K562 (cell line): ENCODE measurements around the gene EYA2. TPM values are rescaled to one million over a fixed set of nuclear protein-coding genes. Genes with fewer than 3 reads are reported as not detected.

Experiments
- ATAC-seq: fragments of 200-7000 bp; cut with Tn5 transposase; 3 replicates; pipeline ENCODE4 v1.9.1; 2020; ENCODE audit warnings: moderate library complexity
- BruUV-seq: library from RNA; stranded (reverse); fragments of 400-500 nt; replicated peaks from 2 replicates; lab custom pipeline; 2021; lab: Mats Ljungman, UMichigan
- CTCF ChIA-PET: fragments of 300-600 bp; formaldehyde crosslinking; extraction: SDS; loops from one replicate; lab custom pipeline; 2021; ENCODE audit warnings: low intra/inter-chr PET ratio; lab: Yijun Ruan, JAX
- POLR2A ChIA-PET: fragments of 300-600, 350-650 bp; sonication (Branson Sonifier 250); formaldehyde crosslinking; extraction: SDS; loops from one replicate; lab custom pipeline; 2021; ENCODE audit warnings: antibody characterized with exemption, inconsistent platforms; lab: Yijun Ruan, JAX
- DNase-seq, 4 experiments: peaks; one replicate each; pipeline versions ENCODE4 v3.0.0 to v3.0.0-alpha.2; 2011 to 2018; ENCODE audit warnings: low spot score in 3 of 4, mixed read lengths in 3 of 4; ENCODE audit errors: extremely low read depth in 1 of 4
- FAIRE-seq: peaks from 2 replicates; lab custom pipeline; 2011; peaks lifted over from hg19 to GRCh38; lab: Jason Lieb, UNC
- H2AFZ ChIP-seq: 2 replicates; pipeline ENCODE4 v1.6.0; 2011; ENCODE audit warnings: low read depth, low read length, control low read depth, inconsistent platforms
- H3K27ac ChIP-seq: fragments of 200-600 bp; 3 replicates; pipeline ENCODE4 v1.8.0; 2011; ENCODE audit warnings: low read depth, mild to moderate bottlenecking, control low read depth, inconsistent platforms, low read length, moderate library complexity, mixed read lengths; ENCODE audit errors: extremely low read depth
- H3K27me3 ChIP-seq, 2 experiments: fragments of 300-600 bp in 1 of 2; 2 replicates in 1 of 2; 3 replicates in 1 of 2; pipeline versions ENCODE4 v1.6.0 to v1.8.0; 2011; ENCODE audit warnings: inconsistent platforms in 2 of 2, low read length in 2 of 2, mild to moderate bottlenecking in 1 of 2, mixed read lengths in 1 of 2, moderate library complexity in 1 of 2; ENCODE audit not compliant: control insufficient read depth in 2 of 2, insufficient read depth in 2 of 2
- H3K36me3 ChIP-seq: fragments of 300-600 bp; 3 replicates; pipeline ENCODE4 v1.8.0; 2011; ENCODE audit warnings: mild to moderate bottlenecking, low read length, inconsistent platforms; ENCODE audit not compliant: control insufficient read depth, insufficient read depth
- H3K4me1 ChIP-seq, 2 experiments: fragments of 200-600 bp in 1 of 2; replicated peaks in 1 of 2; 2 replicates in 1 of 2; 3 replicates in 1 of 2; pipeline versions ENCODE4 v1.5.1 to v1.8.0; 2011; ENCODE audit warnings: inconsistent platforms in 2 of 2, low read length in 2 of 2, mild to moderate bottlenecking in 1 of 2, mixed read lengths in 1 of 2, moderate library complexity in 1 of 2; ENCODE audit not compliant: control insufficient read depth in 2 of 2, insufficient read depth in 2 of 2
- H3K4me2 ChIP-seq: 2 replicates; pipeline ENCODE4 v1.6.1; 2011; ENCODE audit warnings: low read length, control low read depth, inconsistent platforms, mixed read lengths; ENCODE audit not compliant: insufficient read depth
- H3K4me3 ChIP-seq: fragments of 200-600 bp; sonication (generic), shearing (Covaris generic); 2 replicates; pipeline ENCODE4 v1.5.1; 2016; ENCODE audit warnings: control low read depth, inconsistent platforms
- H3K79me2 ChIP-seq: fragments of 200-600 bp; 3 replicates; pipeline ENCODE4 v1.8.0; 2011; ENCODE audit warnings: low read length, inconsistent platforms; ENCODE audit not compliant: control insufficient read depth, insufficient read depth
- H3K9ac ChIP-seq, 2 experiments: 2 replicates each; pipeline versions ENCODE4 v1.6.0 to v1.6.1; 2011; ENCODE audit warnings: low read depth in 2 of 2, low read length in 2 of 2, control low read depth in 1 of 2, inconsistent platforms in 1 of 2, mild to moderate bottlenecking in 1 of 2, mixed read lengths in 1 of 2; ENCODE audit not compliant: insufficient read depth in 1 of 2
- H3K9me1 ChIP-seq: one replicate; pipeline ENCODE4 v1.6.0; 2011; ENCODE audit warnings: inconsistent platforms, mild to moderate bottlenecking, low read length, moderate library complexity; ENCODE audit not compliant: control insufficient read depth, insufficient read depth
- H3K9me3 ChIP-seq: replicated peaks from 2 replicates; pipeline ENCODE4 v1.5.1; 2011; ENCODE audit warnings: low read depth, low read length, inconsistent platforms; ENCODE audit not compliant: control insufficient read depth, insufficient read depth
- H4K20me1 ChIP-seq: replicated peaks from 2 replicates; pipeline ENCODE4 v1.6.1; 2011; ENCODE audit warnings: low read length, inconsistent platforms, mixed read lengths; ENCODE audit not compliant: control insufficient read depth, insufficient read depth
- BACH1 ChIP-seq: fragments of 200-800 bp; sonication (Bioruptor generic); IDR thresholded peaks from 2 replicates; pipeline ENCODE4 v1.6.1; 2016; ENCODE audit warnings: missing genetic modification characterization, missing compliant biosample characterization
- BCOR ChIP-seq: fragments of 450-650 bp; IDR thresholded peaks from 2 replicates; pipeline ENCODE4 v1.6.1; 2016
- CEBPB ChIP-seq: fragments of 450-650 bp; IDR thresholded peaks from 2 replicates; pipeline ENCODE4 v1.6.1; 2016; ENCODE audit warnings: missing genetic modification characterization, missing compliant biosample characterization
- CREM ChIP-seq: IDR thresholded peaks from 2 replicates; pipeline ENCODE4 v1.6.1; 2014; ENCODE audit warnings: antibody characterized with exemption, low read depth
- FOXP1 ChIP-seq: sonication (generic); formaldehyde crosslinking; IDR thresholded peaks from 2 replicates; pipeline ENCODE4 v1.8.0; 2022; ENCODE audit warnings: mild to moderate bottlenecking, missing genetic modification reagents
- MAFK ChIP-seq: IDR thresholded peaks from 2 replicates; pipeline ENCODE4 v1.6.1; 2011; ENCODE audit warnings: low read length, improper control_type of control experiment
- NR2F6 ChIP-seq: fragments of 450-650 bp; formaldehyde crosslinking; IDR thresholded peaks from 2 replicates; pipeline ENCODE4 v1.4.0; 2020; ENCODE audit warnings: mild to moderate bottlenecking
- SMC3 ChIP-seq: conservative IDR thresholded peaks from 2 replicates; pipeline ENCODE4 v1.6.1; 2011; ENCODE audit warnings: low read depth, low read length, improper control_type of control experiment; ENCODE audit not compliant: insufficient read depth
- SREBF1 ChIP-seq: fragments of 150-350 bp; IDR thresholded peaks from 2 replicates; pipeline ENCODE4 v1.6.1; 2014; ENCODE audit warnings: antibody characterized with exemption, low read depth, low read length, borderline replicate concordance
- TRIM28 ChIP-seq: fragments of 450-650 bp; IDR thresholded peaks from 2 replicates; pipeline ENCODE4 v1.6.1; 2017
- ZNF668 ChIP-seq: fragments of 250-450 bp; sonication (Bioruptor Pico); IDR thresholded peaks from 2 replicates; pipeline ENCODE4 v1.8.0; 2022; ENCODE audit warnings: mild to moderate bottlenecking, inconsistent platforms
- ZNF695 ChIP-seq: fragments of 450-650 bp; formaldehyde crosslinking; IDR thresholded peaks from 2 replicates; pipeline ENCODE4 v1.4.0; 2020; ENCODE audit warnings: mild to moderate bottlenecking, moderate library complexity
- WGBS: fragments of 100-300 bp; shearing (Covaris generic); methylation state at CpG from one replicate; pipeline ENCODE4 v1.1.6; 2016; ENCODE audit warnings: low coverage, mixed read lengths; ENCODE audit not compliant: insufficient coverage; ENCODE audit errors: missing lambda C conversion rate; 5-methylcytosine and 5-hydroxymethylcytosine counted together
- in situ Hi-C: fragments of 300-500 bp; cut with MboI; formaldehyde crosslinking; loops from 4 replicates; pipeline ENCODE4 v1.15.0; 2018; ENCODE audit warnings: inconsistent platforms, mixed read lengths
- intact Hi-C: fragments of 100-400 bp; cut with micrococcal nuclease; formaldehyde crosslinking; loops from 2 replicates; pipeline ENCODE4 v1.14.2; 2022
- polyA plus RNA-seq, 8 experiments: library from polyadenylated mRNA; depleted of rRNA in 4 of 8; stranded (reverse) in 5 of 8; unstranded in 3 of 8; fragments of >200 nt; fragmentation: Nextera tagmentation in 2 of 8; fragmentation: Illumina TruSeq in 1 of 8; extraction: Ambion mirVana in 2 of 8; extraction: Trizol in 1 of 8; gene quantifications; 2 replicates each; pipeline versions ENCODE4 v1.2.1 to v1.2.3, GENCODE V29; 2011 to 2014; ENCODE audit warnings: inconsistent platforms in 1 of 8, missing spikeins in 1 of 8
- total RNA-seq, 7 experiments: library from RNA; depleted of rRNA in 6 of 7; stranded (reverse); fragments of >200 nt in 6 of 7; fragmentation: Illumina TruSeq in 2 of 7; extraction: Trizol in 2 of 7; gene quantifications; 2 replicates each; pipeline versions ENCODE4 v1.2.1 to v1.2.3, GENCODE V29; 2011 to 2021; ENCODE audit warnings: low replicate concordance in 1 of 7
- TF ChIP-seq, protein P1 (sequence below): fragments of 250-450 bp; sonication (Bioruptor Pico); IDR thresholded peaks from 2 replicates; pipeline ENCODE4 v1.4.0; 2020; ENCODE audit warnings: borderline replicate concordance
- TF ChIP-seq, protein P2 (sequence below), 2 experiments: IDR thresholded peaks; 2 replicates each; pipeline ENCODE4 v1.6.1; 2011; ENCODE audit warnings: borderline replicate concordance in 1 of 2, control low read depth in 1 of 2, low read depth in 1 of 2, low read length in 1 of 2, mild to moderate bottlenecking in 1 of 2, mixed read lengths in 1 of 2, moderate library complexity in 1 of 2; ENCODE audit not compliant: insufficient read depth in 1 of 2, insufficient read length in 1 of 2, poor library complexity in 1 of 2, severe bottlenecking in 1 of 2; ENCODE audit errors: extremely low read depth in 1 of 2
- TF ChIP-seq, protein P3 (sequence below), 2 experiments: fragments of 450-650 bp in 1 of 2; sonication (generic) in 1 of 2; formaldehyde crosslinking in 1 of 2; IDR thresholded peaks in 1 of 2; conservative IDR thresholded peaks in 1 of 2; 2 replicates each; pipeline versions ENCODE4 v1.6.1 to v1.8.1; 2016 to 2023; ENCODE audit warnings: mild to moderate bottlenecking in 2 of 2, moderate library complexity in 2 of 2, inconsistent platforms in 1 of 2, missing genetic modification reagents in 1 of 2
- TF ChIP-seq, protein P4 (sequence below): fragments of 250-450 bp; sonication (Bioruptor Pico); IDR thresholded peaks from 2 replicates; pipeline ENCODE4 v1.8.0; 2021; ENCODE audit warnings: moderate library complexity, mild to moderate bottlenecking, inconsistent platforms

EYA2 gene
- total and polyA plus RNA-seq, 9 of the 15 experiments (the other 6 are each of a cell fraction or from before 2014, with no cell fraction given) = 0.03 TPM; not detected in 8

DNA sequence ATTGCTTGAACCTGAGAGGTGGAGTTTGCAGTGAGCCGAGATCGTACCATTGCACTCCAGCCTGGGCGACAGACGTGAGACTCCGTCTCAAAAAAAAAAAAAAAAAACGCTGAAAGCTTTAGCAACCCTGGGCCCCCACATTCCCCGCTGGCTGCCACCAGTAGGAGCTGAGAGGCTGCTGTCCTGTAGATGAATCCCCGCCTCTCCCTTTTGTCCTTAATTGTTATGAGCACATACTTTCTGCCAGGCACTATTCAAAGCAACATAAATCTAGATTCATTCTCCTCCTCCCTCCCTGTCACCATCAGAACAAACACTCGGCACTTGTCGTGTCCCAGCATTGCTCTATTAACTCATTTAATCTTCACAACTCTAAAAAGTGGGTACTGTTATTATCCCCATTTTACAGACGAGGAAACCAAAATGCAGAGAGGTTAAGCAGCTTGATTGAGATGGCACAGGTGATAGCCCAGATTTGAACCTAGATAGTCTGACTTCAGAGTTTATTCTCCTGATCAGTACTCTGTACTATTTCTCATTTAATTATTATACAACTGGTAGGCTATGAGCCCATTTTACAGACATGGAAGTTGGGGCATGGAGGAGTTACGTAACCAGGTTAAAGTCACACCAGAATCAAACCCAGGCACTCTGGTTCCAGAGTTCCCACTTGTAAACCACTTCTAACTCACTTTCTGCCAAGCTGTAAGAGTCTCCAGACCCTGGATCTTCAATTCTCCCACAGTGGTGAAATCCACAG, 97.4 kb downstream of the EYA2 start (continued):
- TF ChIP-seq CEBPB (tag) (peak; percentile 71), ZNF695 (CRISPR knock-in tag) (no peak), TRIM28 (no peak), SMC3 (no peak), BCOR (peak; percentile 75)

DNA sequence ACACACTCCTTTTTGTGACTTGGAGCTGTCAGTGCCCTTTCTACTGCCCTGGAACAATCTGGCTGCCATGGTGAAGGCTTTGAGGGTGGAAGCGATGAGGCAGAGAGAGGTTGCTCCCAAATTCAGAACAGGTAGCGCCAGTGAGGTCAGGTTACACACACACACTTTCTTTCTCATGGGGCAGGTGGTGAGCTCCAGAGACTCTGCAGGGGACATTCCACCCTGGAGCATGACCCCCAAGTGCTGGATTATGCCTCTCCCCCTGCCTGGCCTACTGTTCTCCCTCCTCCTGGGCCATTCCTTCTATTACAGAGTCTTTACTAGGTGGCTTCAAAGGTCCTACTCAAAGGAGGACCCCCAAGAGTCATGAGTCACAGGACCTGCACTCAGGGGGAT, 98.0 kb downstream of the EYA2 start:
- CTCF ChIA-PET = no interaction called here
- in situ Hi-C loops (no loop called here), intact Hi-C loops (no loop called here)
- no peaks in the 10 kb centered on the region for H4K20me1 ChIP-seq
- H3K27me3 ChIP-seq = no peaks in the 10 kb centered on the region; a peak in 2 of 5 replicates
- DNase-seq = no peak
- peaks cover 4 to 13% of the 10 kb centered on the region in 2 experiments for H3K4me1 ChIP-seq
- FAIRE-seq = no peak
- H3K9ac ChIP-seq = no peak overlapping the region
- no TSS peak for BruUV-seq
- POLR2A ChIA-PET = interaction anchor here (0.6 kb wide), 1 partner anchor 82 kb away, joined by 3 read pairs; no protein-coding TSS in a partner anchor
- H3K9me1 ChIP-seq = no peaks in the 10 kb centered on the region
- H2AFZ ChIP-seq = no peak overlapping the region
- H3K79me2 ChIP-seq = no peaks in the 10 kb centered on the region
- no peaks in the 10 kb centered on the region for H3K36me3 ChIP-seq
- no peak overlapping the region for H3K4me2 ChIP-seq
- no peak overlapping the region for H3K4me3 ChIP-seq
- no peaks in the 10 kb centered on the region for H3K9me3 ChIP-seq
- WGBS = 78% methylated on average over 2 of the region's 2 CpGs
- no peak for ATAC-seq
- H3K27ac ChIP-seq = no peak overlapping the region
- TF ChIP-seq, protein P1, sequence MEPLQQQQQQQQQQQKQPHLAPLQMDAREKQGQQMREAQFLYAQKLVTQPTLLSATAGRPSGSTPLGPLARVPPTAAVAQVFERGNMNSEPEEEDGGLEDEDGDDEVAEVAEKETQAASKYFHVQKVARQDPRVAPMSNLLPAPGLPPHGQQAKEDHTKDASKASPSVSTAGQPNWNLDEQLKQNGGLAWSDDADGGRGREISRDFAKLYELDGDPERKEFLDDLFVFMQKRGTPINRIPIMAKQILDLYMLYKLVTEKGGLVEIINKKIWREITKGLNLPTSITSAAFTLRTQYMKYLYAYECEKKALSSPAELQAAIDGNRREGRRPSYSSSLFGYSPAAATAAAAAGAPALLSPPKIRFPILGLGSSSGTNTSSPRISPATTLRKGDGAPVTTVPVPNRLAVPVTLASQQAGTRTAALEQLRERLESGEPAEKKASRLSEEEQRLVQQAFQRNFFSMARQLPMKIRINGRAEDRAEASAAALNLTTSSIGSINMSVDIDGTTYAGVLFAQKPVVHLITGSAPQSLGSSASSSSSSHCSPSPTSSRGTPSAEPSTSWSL (CRISPR knock-in tag) = no peak
- TF ChIP-seq MAFK = no peak
- no peak for TF ChIP-seq FOXP1 (CRISPR knock-in tag)
- TF ChIP-seq, protein P2, sequence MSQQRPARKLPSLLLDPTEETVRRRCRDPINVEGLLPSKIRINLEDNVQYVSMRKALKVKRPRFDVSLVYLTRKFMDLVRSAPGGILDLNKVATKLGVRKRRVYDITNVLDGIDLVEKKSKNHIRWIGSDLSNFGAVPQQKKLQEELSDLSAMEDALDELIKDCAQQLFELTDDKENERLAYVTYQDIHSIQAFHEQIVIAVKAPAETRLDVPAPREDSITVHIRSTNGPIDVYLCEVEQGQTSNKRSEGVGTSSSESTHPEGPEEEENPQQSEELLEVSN (IDR thresholded peaks at IDR 0.05; ENCODE audit: borderline replicate concordance in 1 of 2, extremely low read depth in 1 of 2, insufficient read depth in 1 of 2, insufficient read length in 1 of 2, low read depth in 1 of 2, low read length in 1 of 2, poor library complexity in 1 of 2, severe bottlenecking in 1 of 2) = no peak
- no peak for TF ChIP-seq BACH1 (tag)
- TF ChIP-seq, protein P3, sequence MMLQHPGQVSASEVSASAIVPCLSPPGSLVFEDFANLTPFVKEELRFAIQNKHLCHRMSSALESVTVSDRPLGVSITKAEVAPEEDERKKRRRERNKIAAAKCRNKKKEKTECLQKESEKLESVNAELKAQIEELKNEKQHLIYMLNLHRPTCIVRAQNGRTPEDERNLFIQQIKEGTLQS (IDR thresholded peaks at IDR 0.05) = no peak
- TF ChIP-seq, protein P3 (CRISPR knock-in tag; conservative IDR thresholded peaks at IDR 0.05) = no peak
- no peak for TF ChIP-seq CREM
- no peak for TF ChIP-seq SREBF1
- TF ChIP-seq ZNF668 (CRISPR knock-in tag) = no peak
- no peak for TF ChIP-seq NR2F6 (CRISPR knock-in tag)
- TF ChIP-seq, protein P4, sequence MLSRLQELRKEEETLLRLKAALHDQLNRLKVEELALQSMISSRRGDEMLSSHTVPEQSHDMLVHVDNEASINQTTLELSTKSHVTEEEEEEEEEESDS (CRISPR knock-in tag) = no peak
